ENCODE data around the gene RELT.

Gene RELT

DNA sequence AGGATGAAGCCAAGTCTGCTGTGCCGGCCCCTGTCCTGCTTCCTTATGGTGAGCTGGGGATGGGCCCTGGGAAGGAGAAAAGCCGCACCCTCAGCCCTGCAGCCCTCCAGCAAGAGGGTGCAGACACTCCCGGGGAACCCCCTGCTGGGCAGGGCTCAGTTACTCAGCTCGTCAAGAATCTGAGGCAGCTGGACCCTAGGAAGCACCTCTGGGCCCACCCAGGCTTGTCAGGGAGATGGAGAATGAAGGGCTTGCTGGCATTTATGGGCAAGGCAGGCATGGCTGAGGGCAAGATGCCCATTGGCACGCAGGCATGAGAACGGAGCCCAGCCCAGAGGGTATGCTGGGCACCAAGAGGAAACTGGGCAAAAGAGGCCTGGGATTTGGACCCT lies 12.9 kb downstream of the RELT start:
- no peak for DNase-seq (ENCODE audit: low spot score)
- in situ Hi-C loops (cut with MboI; ENCODE audit: low sequenced_read_pairs, unreplicated experiment), result no loop called here
- TF ChIP-seq, protein P1, sequence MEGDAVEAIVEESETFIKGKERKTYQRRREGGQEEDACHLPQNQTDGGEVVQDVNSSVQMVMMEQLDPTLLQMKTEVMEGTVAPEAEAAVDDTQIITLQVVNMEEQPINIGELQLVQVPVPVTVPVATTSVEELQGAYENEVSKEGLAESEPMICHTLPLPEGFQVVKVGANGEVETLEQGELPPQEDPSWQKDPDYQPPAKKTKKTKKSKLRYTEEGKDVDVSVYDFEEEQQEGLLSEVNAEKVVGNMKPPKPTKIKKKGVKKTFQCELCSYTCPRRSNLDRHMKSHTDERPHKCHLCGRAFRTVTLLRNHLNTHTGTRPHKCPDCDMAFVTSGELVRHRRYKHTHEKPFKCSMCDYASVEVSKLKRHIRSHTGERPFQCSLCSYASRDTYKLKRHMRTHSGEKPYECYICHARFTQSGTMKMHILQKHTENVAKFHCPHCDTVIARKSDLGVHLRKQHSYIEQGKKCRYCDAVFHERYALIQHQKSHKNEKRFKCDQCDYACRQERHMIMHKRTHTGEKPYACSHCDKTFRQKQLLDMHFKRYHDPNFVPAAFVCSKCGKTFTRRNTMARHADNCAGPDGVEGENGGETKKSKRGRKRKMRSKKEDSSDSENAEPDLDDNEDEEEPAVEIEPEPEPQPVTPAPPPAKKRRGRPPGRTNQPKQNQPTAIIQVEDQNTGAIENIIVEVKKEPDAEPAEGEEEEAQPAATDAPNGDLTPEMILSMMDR (IDR thresholded peaks at IDR 0.05; ENCODE audit: borderline replicate concordance, control extremely low read depth, extremely low read depth, insufficient read depth, missing control alignments), result no peak

- in situ Hi-C loops (cut with MboI; ENCODE audit: low sequenced_read_pairs, unreplicated experiment), result no loop called here
- DNase-seq (ENCODE audit: low spot score), result no peak
These were observed 13.7 kb downstream of the RELT start for GRCh38 chr11:73389916-73390315.

GRCh38 chr11:73390601-73391565 lies 14.7 kb downstream of the RELT start:
- no peak for DNase-seq (ENCODE audit: low spot score)
- in situ Hi-C loops (cut with MboI; ENCODE audit: low sequenced_read_pairs, unreplicated experiment), result no loop called here
- TF ChIP-seq, protein P1 (IDR thresholded peaks at IDR 0.05; ENCODE audit: borderline replicate concordance, control extremely low read depth, extremely low read depth, insufficient read depth, missing control alignments), result no peak

More at GRCh38 chr11:73389916-73390315, 13.7 kb downstream of the RELT start:
- TF ChIP-seq, protein P1 (IDR thresholded peaks at IDR 0.05; ENCODE audit: borderline replicate concordance, control extremely low read depth, extremely low read depth, insufficient read depth, missing control alignments), result no peak

DNA sequence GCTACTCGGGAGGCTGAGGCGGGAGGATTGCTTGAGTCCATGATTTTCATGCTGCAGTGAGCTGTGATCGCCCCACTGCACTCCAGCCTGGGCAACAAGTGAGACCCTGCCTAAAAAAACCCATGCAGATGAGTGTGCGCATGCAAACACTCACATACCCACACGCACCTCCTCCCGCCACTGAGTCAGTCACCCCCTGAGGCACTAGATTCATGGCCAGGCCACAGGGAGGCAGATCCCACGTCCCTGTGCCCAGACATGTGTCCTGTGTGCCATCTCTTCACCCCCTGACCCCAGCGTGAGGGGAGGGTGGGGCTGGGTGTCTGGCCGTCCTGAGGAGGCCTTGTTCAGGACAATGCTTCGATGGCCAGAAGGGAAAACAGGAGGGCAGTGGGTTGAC lies 15.5 kb downstream of the RELT start:
- in situ Hi-C loops (cut with MboI; ENCODE audit: low sequenced_read_pairs, unreplicated experiment), result no loop called here
- TF ChIP-seq, protein P1 (IDR thresholded peaks at IDR 0.05; ENCODE audit: borderline replicate concordance, control extremely low read depth, extremely low read depth, insufficient read depth, missing control alignments), result no peak

DNA sequence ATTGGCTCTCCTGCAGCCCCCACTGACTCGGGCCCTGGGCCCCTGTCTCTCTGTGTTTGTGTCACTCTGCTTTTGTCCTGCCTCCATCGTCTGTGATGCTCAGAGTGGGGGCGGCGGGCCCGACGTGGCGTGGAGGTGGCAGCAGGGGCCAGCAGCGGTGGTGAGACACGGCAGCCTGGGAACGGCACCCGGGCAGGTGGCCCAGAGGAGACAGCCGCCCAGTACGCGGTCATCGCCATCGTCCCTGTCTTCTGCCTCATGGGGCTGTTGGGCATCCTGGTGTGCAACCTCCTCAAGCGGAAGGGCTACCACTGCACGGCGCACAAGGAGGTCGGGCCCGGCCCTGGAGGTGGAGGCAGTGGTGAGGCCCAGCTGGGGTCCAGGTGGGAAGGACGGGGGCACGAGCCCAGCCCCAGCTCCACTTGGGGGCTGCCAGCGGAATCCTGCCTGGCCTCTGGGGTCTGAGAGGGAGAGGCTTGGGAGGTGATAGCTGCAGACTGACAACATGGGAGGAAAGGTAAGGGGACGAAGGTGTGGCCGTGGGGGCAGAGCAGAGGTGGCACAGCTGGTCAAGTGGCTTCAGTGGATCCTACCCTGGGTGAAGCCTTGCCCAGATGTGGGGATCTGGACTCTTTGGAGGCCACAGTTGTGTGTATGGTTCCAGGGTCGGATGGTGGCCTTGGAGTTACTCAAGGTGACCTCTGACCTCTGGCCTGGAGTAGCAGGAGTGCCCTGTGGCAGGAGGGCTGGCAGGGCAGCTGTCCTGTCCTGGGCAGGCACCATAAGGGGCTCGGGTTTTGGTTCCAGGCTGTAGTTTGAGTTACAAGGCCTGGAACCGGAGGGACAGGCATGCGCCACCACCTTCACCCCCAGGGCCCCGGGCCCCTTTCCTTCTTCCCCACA lies 16.2 kb downstream of the RELT start:
- TF ChIP-seq, protein P1 (IDR thresholded peaks at IDR 0.05; ENCODE audit: borderline replicate concordance, control extremely low read depth, extremely low read depth, insufficient read depth, missing control alignments), result no peak
- DNase-seq (ENCODE audit: low spot score), result no peak
- in situ Hi-C loops (cut with MboI; ENCODE audit: low sequenced_read_pairs, unreplicated experiment), result no loop called here

More for the DNA sequence above, 15.5 kb downstream of the RELT start:
- DNase-seq (ENCODE audit: low spot score), result no peak

DNA sequence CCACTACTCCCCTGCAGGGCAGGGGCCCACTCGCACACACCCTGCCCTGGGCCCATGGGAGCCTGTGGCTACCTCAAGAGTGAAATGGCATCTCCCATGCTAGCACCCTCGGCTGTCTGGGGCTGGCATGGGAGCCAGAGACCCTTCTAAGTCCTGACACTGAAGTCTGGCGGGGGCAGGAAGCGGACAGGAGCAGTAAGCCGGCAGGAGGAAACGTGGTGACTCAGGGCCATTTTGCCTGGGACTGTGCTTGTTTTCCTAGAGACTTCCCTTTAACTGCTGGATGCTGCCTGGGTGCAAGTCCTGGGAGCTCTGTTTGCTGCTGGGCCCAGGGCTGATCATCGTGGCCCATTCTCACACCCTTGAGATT lies 16.8 kb downstream of the RELT start:
- TF ChIP-seq, protein P1 (IDR thresholded peaks at IDR 0.05; ENCODE audit: borderline replicate concordance, control extremely low read depth, extremely low read depth, insufficient read depth, missing control alignments), result no peak
- in situ Hi-C loops (cut with MboI; ENCODE audit: low sequenced_read_pairs, unreplicated experiment), result no loop called here
- DNase-seq (ENCODE audit: low spot score), result no peak

All from GM13976 (cell line).